ENCODE measurements around the gene SAMMSON.

SAMMSON gene

GRCh38 chr3:70069557-70069956 lies 70.0 kb downstream of the SAMMSON start:
- Histone ChIP-seq H2BK120ac (ENCODE audit: insufficient read depth, low read length, poor library complexity) (no peak overlapping the region), H2AK5ac (ENCODE audit: low read length) (no peak overlapping the region), H3K9me3 (ENCODE audit: insufficient read depth, low read depth, low read length) (no peaks in the 10 kb centered on the region), H3K4ac (ENCODE audit: low read depth, low read length) (no peak overlapping the region), H2AFZ (ENCODE audit: insufficient read depth, low read length, poor library complexity) (no peak overlapping the region), H2BK5ac (ENCODE audit: low read depth, low read length, poor library complexity) (no peak overlapping the region), H3K79me1 (ENCODE audit: low read length) (no peaks in the 10 kb centered on the region), H4K91ac (ENCODE audit: low read depth, low read length) (no peak overlapping the region), H3K79me2 (ENCODE audit: control insufficient read depth, insufficient read depth, low read length, poor library complexity) (no peaks in the 10 kb centered on the region), H3K14ac (ENCODE audit: low read length) (no peak overlapping the region), H3K4me2 (ENCODE audit: low read length) (no peak overlapping the region), H3K9ac (ENCODE audit: low read length) (no peak overlapping the region), H3K4me1 (ENCODE audit: control insufficient read depth in 1 of 2, insufficient read depth in 2 of 2, low read length in 2 of 2) (no peaks in the 10 kb centered on the region), H4K12ac (ENCODE audit: low read depth, low read length) (no peak overlapping the region), H3K36me3 (ENCODE audit: control insufficient read depth in 1 of 2, insufficient read depth in 2 of 2, low read length in 2 of 2) (no peaks in the 10 kb centered on the region), H4K8ac (ENCODE audit: low read depth, low read length) (no peak overlapping the region), H2BK12ac (ENCODE audit: low read length) (no peak overlapping the region), H3K4me3 (ENCODE audit: low read depth, low read length) (no peak overlapping the region), H3K23ac (ENCODE audit: low read length) (no peak overlapping the region), H3K27ac (ENCODE audit: low read depth, low read length) (no peak overlapping the region), H3K27me3 (ENCODE audit: insufficient read depth, low read length) (no peaks in the 10 kb centered on the region), H3K18ac (ENCODE audit: low read length) (no peak overlapping the region)
- no peak for DNase-seq
- WGBS (ENCODE audit: extremely low coverage, insufficient coverage, insufficient read length): no CpG with 5 or more reads among the region's 5 CpGs

GRCh38 chr3:70071138-70071537 lies 71.6 kb downstream of the SAMMSON start:
- no peak overlapping the region for H3K27ac ChIP-seq (ENCODE audit: low read depth, low read length)
- no peak for DNase-seq
- H3K4me1 ChIP-seq (ENCODE audit: control insufficient read depth in 1 of 2, insufficient read depth in 2 of 2, low read length in 2 of 2): no peaks in the 10 kb centered on the region
- H2AK5ac ChIP-seq (ENCODE audit: low read length): no peak overlapping the region
- no peak overlapping the region for H3K18ac ChIP-seq (ENCODE audit: low read length)
- H2BK5ac ChIP-seq (ENCODE audit: low read depth, low read length, poor library complexity): no peak overlapping the region
- H3K9me3 ChIP-seq (ENCODE audit: insufficient read depth, low read depth, low read length): no peaks in the 10 kb centered on the region
- no peak overlapping the region for H4K8ac ChIP-seq (ENCODE audit: low read depth, low read length)
- no peaks in the 10 kb centered on the region for H3K27me3 ChIP-seq (ENCODE audit: insufficient read depth, low read length)
- no peak overlapping the region for H2BK120ac ChIP-seq (ENCODE audit: insufficient read depth, low read length, poor library complexity)
- no peak overlapping the region for H3K4me3 ChIP-seq (ENCODE audit: low read depth, low read length)
- no peak overlapping the region for H4K12ac ChIP-seq (ENCODE audit: low read depth, low read length)
- no peak overlapping the region for H3K23ac ChIP-seq (ENCODE audit: low read length)
- H2AFZ ChIP-seq (ENCODE audit: insufficient read depth, low read length, poor library complexity): no peak overlapping the region
- no CpG with 5 or more reads among the region's 4 CpGs for WGBS (ENCODE audit: extremely low coverage, insufficient coverage, insufficient read length)
- no peaks in the 10 kb centered on the region for H3K79me1 ChIP-seq (ENCODE audit: low read length)
- no peaks in the 10 kb centered on the region for H3K79me2 ChIP-seq (ENCODE audit: control insufficient read depth, insufficient read depth, low read length, poor library complexity)
- H2BK12ac ChIP-seq (ENCODE audit: low read length): no peak overlapping the region
- no peak overlapping the region for H3K9ac ChIP-seq (ENCODE audit: low read length)
- no peak overlapping the region for H4K91ac ChIP-seq (ENCODE audit: low read depth, low read length)
- no peaks in the 10 kb centered on the region for H3K36me3 ChIP-seq (ENCODE audit: control insufficient read depth in 1 of 2, insufficient read depth in 2 of 2, low read length in 2 of 2)
- H3K14ac ChIP-seq (ENCODE audit: low read length): no peak overlapping the region
- no peak overlapping the region for H3K4me2 ChIP-seq (ENCODE audit: low read length)
- H3K4ac ChIP-seq (ENCODE audit: low read depth, low read length): no peak overlapping the region

GRCh38 chr3:70072180-70072579 lies 72.6 kb downstream of the SAMMSON start:
- Histone ChIP-seq H3K14ac (ENCODE audit: low read length) (no peak overlapping the region), H3K4me2 (ENCODE audit: low read length) (peak overlapping the region; percentile 38)

GRCh38 chr3:70072754-70073153 lies 73.2 kb downstream of the SAMMSON start:
- no peak overlapping the region for H4K8ac ChIP-seq (ENCODE audit: low read depth, low read length)
- no peak overlapping the region for H4K91ac ChIP-seq (ENCODE audit: low read depth, low read length)
- H2AFZ ChIP-seq (ENCODE audit: insufficient read depth, low read length, poor library complexity): no peak overlapping the region
- no peaks in the 10 kb centered on the region for H3K9me3 ChIP-seq (ENCODE audit: insufficient read depth, low read depth, low read length)
- no peak overlapping the region for H2BK5ac ChIP-seq (ENCODE audit: low read depth, low read length, poor library complexity)
- H3K79me1 ChIP-seq (ENCODE audit: low read length): no peaks in the 10 kb centered on the region
- H3K14ac ChIP-seq (ENCODE audit: low read length): no peak overlapping the region
- H4K12ac ChIP-seq (ENCODE audit: low read depth, low read length): no peak overlapping the region
- H3K79me2 ChIP-seq (ENCODE audit: control insufficient read depth, insufficient read depth, low read length, poor library complexity): no peaks in the 10 kb centered on the region
- no peak overlapping the region for H3K9ac ChIP-seq (ENCODE audit: low read length)
- no peak overlapping the region for H3K27ac ChIP-seq (ENCODE audit: low read depth, low read length)
- H3K36me3 ChIP-seq (ENCODE audit: control insufficient read depth in 1 of 2, insufficient read depth in 2 of 2, low read length in 2 of 2): no peaks in the 10 kb centered on the region
- no peak overlapping the region for H2AK5ac ChIP-seq (ENCODE audit: low read length)
- H3K23ac ChIP-seq (ENCODE audit: low read length): no peak overlapping the region
- H3K4me3 ChIP-seq (ENCODE audit: low read depth, low read length): no peak overlapping the region
- DNase-seq: no peak
- H3K4me1 ChIP-seq (ENCODE audit: control insufficient read depth in 1 of 2, insufficient read depth in 2 of 2, low read length in 2 of 2): no peaks in the 10 kb centered on the region
- no CpG with 5 or more reads among the region's 2 CpGs for WGBS (ENCODE audit: extremely low coverage, insufficient coverage, insufficient read length)
- H3K4me2 ChIP-seq (ENCODE audit: low read length): no peak overlapping the region
- no peak overlapping the region for H2BK120ac ChIP-seq (ENCODE audit: insufficient read depth, low read length, poor library complexity)
- H2BK12ac ChIP-seq (ENCODE audit: low read length): no peak overlapping the region
- no peak overlapping the region for H3K18ac ChIP-seq (ENCODE audit: low read length)
- no peaks in the 10 kb centered on the region for H3K27me3 ChIP-seq (ENCODE audit: insufficient read depth, low read length)
- H3K4ac ChIP-seq (ENCODE audit: low read depth, low read length): no peak overlapping the region

More at GRCh38 chr3:70072180-70072579, 72.6 kb downstream of the SAMMSON start:
- no peak overlapping the region for H2AK5ac ChIP-seq (ENCODE audit: low read length)
- no peak overlapping the region for H3K4me3 ChIP-seq (ENCODE audit: low read depth, low read length)
- no peak overlapping the region for H2BK12ac ChIP-seq (ENCODE audit: low read length)
- no peak for DNase-seq
- H4K8ac ChIP-seq (ENCODE audit: low read depth, low read length): no peak overlapping the region
- H3K79me2 ChIP-seq (ENCODE audit: control insufficient read depth, insufficient read depth, low read length, poor library complexity): no peaks in the 10 kb centered on the region
- WGBS (ENCODE audit: extremely low coverage, insufficient coverage, insufficient read length): no CpG with 5 or more reads among the region's 9 CpGs
- H3K9ac ChIP-seq (ENCODE audit: low read length): no peak overlapping the region
- no peak overlapping the region for H4K91ac ChIP-seq (ENCODE audit: low read depth, low read length)
- H3K4ac ChIP-seq (ENCODE audit: low read depth, low read length): no peak overlapping the region
- H2BK5ac ChIP-seq (ENCODE audit: low read depth, low read length, poor library complexity): no peak overlapping the region
- H3K27me3 ChIP-seq (ENCODE audit: insufficient read depth, low read length): no peaks in the 10 kb centered on the region
- no peak overlapping the region for H2AFZ ChIP-seq (ENCODE audit: insufficient read depth, low read length, poor library complexity)
- H3K9me3 ChIP-seq (ENCODE audit: insufficient read depth, low read depth, low read length): no peaks in the 10 kb centered on the region
- no peak overlapping the region for H2BK120ac ChIP-seq (ENCODE audit: insufficient read depth, low read length, poor library complexity)
- H4K12ac ChIP-seq (ENCODE audit: low read depth, low read length): no peak overlapping the region
- no peak overlapping the region for H3K18ac ChIP-seq (ENCODE audit: low read length)
- no peaks in the 10 kb centered on the region for H3K36me3 ChIP-seq (ENCODE audit: control insufficient read depth in 1 of 2, insufficient read depth in 2 of 2, low read length in 2 of 2)
- H3K4me1 ChIP-seq (ENCODE audit: control insufficient read depth in 1 of 2, insufficient read depth in 2 of 2, low read length in 2 of 2): no peaks in the 10 kb centered on the region
- H3K27ac ChIP-seq (ENCODE audit: low read depth, low read length): no peak overlapping the region
- H3K79me1 ChIP-seq (ENCODE audit: low read length): no peaks in the 10 kb centered on the region
- H3K23ac ChIP-seq (ENCODE audit: low read length): no peak overlapping the region

Measured in trophoblast cell (in vitro differentiated cells and primary cell).